ENCODE measurements around the gene EXT2.

EXT2 gene

GRCh38 chr11:44275241-44275640 lies 179.8 kb downstream of the EXT2 start:
- TF ChIP-seq POLR2A (IDR thresholded peaks at IDR 0.05; ENCODE audit: extremely low read depth, insufficient read length) (no peak), MYC (IDR thresholded peaks at IDR 0.05; ENCODE audit: low read depth, low read length) (no peak), CTCF (IDR thresholded peaks at IDR 0.05; ENCODE audit: low read depth, low read length) (no peak), MAX (IDR thresholded peaks at IDR 0.05; ENCODE audit: low read depth, low read length) (no peak)
- H3K4me3 ChIP-seq (ENCODE audit: low read depth, low read length): no peak overlapping the region

GRCh38 chr11:44275961-44276550 lies 180.6 kb downstream of the EXT2 start:
- TF ChIP-seq CTCF (IDR thresholded peaks at IDR 0.05; ENCODE audit: low read depth, low read length): no peak
- TF ChIP-seq MYC (IDR thresholded peaks at IDR 0.05; ENCODE audit: low read depth, low read length): no peak
- TF ChIP-seq MAX (IDR thresholded peaks at IDR 0.05; ENCODE audit: low read depth, low read length): no peak
- TF ChIP-seq POLR2A (IDR thresholded peaks at IDR 0.05; ENCODE audit: extremely low read depth, insufficient read length): no peak
- DNase-seq (ENCODE audit: low read depth): no peak
- H3K4me3 ChIP-seq (ENCODE audit: low read depth, low read length): no peak overlapping the region

More at GRCh38 chr11:44275241-44275640, 179.8 kb downstream of the EXT2 start:
- DNase-seq (ENCODE audit: low read depth): no peak

- no peak for TF ChIP-seq MAX (IDR thresholded peaks at IDR 0.05; ENCODE audit: low read depth, low read length)
- TF ChIP-seq MYC (IDR thresholded peaks at IDR 0.05; ENCODE audit: low read depth, low read length): no peak
- no peak for TF ChIP-seq POLR2A (IDR thresholded peaks at IDR 0.05; ENCODE audit: extremely low read depth, insufficient read length)
- no peak for TF ChIP-seq CTCF (IDR thresholded peaks at IDR 0.05; ENCODE audit: low read depth, low read length)
Measured at GRCh38 chr11:44277196-44278090, 182.0 kb downstream of the EXT2 start.

GRCh38 chr11:44279483-44279882 lies 184.0 kb downstream of the EXT2 start:
- no peak for DNase-seq (ENCODE audit: low read depth)
- H3K4me3 ChIP-seq (ENCODE audit: low read depth, low read length): no peak overlapping the region
- no peak for TF ChIP-seq CTCF (IDR thresholded peaks at IDR 0.05; ENCODE audit: low read depth, low read length)
- no peak for TF ChIP-seq MAX (IDR thresholded peaks at IDR 0.05; ENCODE audit: low read depth, low read length)
- no peak for TF ChIP-seq MYC (IDR thresholded peaks at IDR 0.05; ENCODE audit: low read depth, low read length)
- TF ChIP-seq POLR2A (IDR thresholded peaks at IDR 0.05; ENCODE audit: extremely low read depth, insufficient read length): no peak

More at GRCh38 chr11:44277196-44278090, 182.0 kb downstream of the EXT2 start:
- no peak overlapping the region for H3K4me3 ChIP-seq (ENCODE audit: low read depth, low read length)
- DNase-seq (ENCODE audit: low read depth): no peak

- no peak overlapping the region for H3K4me3 ChIP-seq (ENCODE audit: low read depth, low read length)
- TF ChIP-seq CTCF (IDR thresholded peaks at IDR 0.05; ENCODE audit: low read depth, low read length): no peak
- no peak for TF ChIP-seq MYC (IDR thresholded peaks at IDR 0.05; ENCODE audit: low read depth, low read length)
- TF ChIP-seq MAX (IDR thresholded peaks at IDR 0.05; ENCODE audit: low read depth, low read length): no peak
- no peak for TF ChIP-seq POLR2A (IDR thresholded peaks at IDR 0.05; ENCODE audit: extremely low read depth, insufficient read length)
- no peak for DNase-seq (ENCODE audit: low read depth)
Measured at GRCh38 chr11:44280257-44280656, 184.8 kb downstream of the EXT2 start.

All from NB4 (cell line).